ENCODE data around the gene ST13. TPM values are rescaled to one million over a fixed set of nuclear protein-coding genes. Genes with fewer than 3 reads are reported as not detected.
"Not testable (repeated sequence)": the region's sequence is repeated elsewhere in the genome, so short reads cannot be mapped to it uniquely, and the experiment has no call there.

ST13 gene
- total and polyA plus RNA-seq, 3 donors from 2014 or later: 139 to 345 (median 149) TPM

DNA sequence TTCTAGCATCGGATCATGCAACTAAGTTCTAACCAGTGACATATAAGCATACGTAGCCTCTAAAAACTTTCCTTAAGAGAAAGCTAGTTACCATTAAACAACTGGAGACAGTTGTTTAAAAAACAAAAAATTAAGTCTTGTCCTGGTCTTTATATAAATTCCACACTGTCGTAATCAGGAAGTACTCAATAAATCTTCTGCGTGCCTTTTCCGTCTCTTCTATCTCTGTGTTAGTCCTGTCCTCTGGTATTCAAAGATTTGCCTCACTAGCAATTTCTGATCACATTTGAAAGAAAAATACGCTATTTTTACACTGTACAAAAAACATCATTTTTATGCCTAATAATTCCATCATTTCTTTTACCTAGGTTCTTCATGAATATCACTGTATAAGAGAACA is 27.3 kb downstream of the ST13 start:
- 87 to 89% methylated on average over 6 of the region's 6 CpGs for WGBS, 2 donors
- Histone ChIP-seq H3K9me3 (no peaks in the 10 kb centered on the region), H3K27me3 (no peaks in the 10 kb centered on the region), H3K36me3 (ENCODE audit: low read depth, missing control alignments) (no peaks in the 10 kb centered on the region), H3K27ac (no peak overlapping the region), H3K4me3 (no peak overlapping the region), H3K4me1 (no peaks in the 10 kb centered on the region)
- TF ChIP-seq POLR2A (IDR thresholded peaks at IDR 0.05): no peak
- TF ChIP-seq, protein P1, sequence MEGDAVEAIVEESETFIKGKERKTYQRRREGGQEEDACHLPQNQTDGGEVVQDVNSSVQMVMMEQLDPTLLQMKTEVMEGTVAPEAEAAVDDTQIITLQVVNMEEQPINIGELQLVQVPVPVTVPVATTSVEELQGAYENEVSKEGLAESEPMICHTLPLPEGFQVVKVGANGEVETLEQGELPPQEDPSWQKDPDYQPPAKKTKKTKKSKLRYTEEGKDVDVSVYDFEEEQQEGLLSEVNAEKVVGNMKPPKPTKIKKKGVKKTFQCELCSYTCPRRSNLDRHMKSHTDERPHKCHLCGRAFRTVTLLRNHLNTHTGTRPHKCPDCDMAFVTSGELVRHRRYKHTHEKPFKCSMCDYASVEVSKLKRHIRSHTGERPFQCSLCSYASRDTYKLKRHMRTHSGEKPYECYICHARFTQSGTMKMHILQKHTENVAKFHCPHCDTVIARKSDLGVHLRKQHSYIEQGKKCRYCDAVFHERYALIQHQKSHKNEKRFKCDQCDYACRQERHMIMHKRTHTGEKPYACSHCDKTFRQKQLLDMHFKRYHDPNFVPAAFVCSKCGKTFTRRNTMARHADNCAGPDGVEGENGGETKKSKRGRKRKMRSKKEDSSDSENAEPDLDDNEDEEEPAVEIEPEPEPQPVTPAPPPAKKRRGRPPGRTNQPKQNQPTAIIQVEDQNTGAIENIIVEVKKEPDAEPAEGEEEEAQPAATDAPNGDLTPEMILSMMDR (IDR thresholded peaks at IDR 0.05): no peak
- intact Hi-C loops (cut with DNase I; ENCODE audit: low total_unique reads): no loop called here
- DNase-seq: no peak

DNA sequence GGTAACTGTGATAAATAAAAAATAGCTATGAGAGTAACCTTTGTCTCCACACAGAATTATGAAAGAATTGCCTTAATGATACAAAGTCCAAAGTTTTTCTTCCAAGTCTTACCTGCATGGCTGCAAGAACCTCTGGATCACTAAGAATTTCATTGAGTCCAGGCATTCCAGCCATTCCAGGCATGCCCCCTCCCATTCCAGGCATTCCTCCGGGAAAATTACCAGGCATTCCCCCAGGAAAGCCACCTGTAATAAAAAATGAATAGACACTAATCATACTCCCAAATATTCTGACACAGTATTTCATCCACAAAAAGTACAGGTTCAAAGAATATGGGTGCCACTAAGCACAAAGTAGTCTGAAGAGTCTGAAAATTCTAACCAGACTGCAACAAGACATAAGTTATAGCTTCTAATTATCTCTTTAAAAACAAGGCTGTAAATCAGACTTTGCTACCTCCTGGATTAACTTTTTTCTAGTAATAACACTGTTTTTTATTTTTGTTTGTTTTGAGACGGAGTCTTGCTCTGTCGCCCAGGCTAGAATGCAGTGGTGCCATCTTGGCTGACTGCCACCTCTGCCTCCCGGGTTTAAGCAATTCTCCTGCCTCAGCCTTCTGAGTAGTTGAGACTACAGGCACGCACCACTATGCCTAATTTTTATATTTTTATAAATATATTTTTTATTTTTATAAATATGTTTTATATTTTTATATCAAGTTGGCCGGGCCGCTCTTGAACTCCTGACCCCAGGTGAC is 29.3 kb downstream of the ST13 start:
- no peaks in the 10 kb centered on the region for H3K9me3 ChIP-seq
- no peak overlapping the region for H3K4me3 ChIP-seq
- no peak for DNase-seq
- H3K36me3 ChIP-seq (ENCODE audit: low read depth, missing control alignments): no peaks in the 10 kb centered on the region
- H3K4me1 ChIP-seq: peaks cover 5% of the 10 kb centered on the region
- no peaks in the 10 kb centered on the region for H3K27me3 ChIP-seq
- no peak overlapping the region for H3K27ac ChIP-seq
- TF ChIP-seq POLR2A (IDR thresholded peaks at IDR 0.05): no peak
- TF ChIP-seq, protein P1 (IDR thresholded peaks at IDR 0.05): no peak
- intact Hi-C loops (cut with DNase I; ENCODE audit: low total_unique reads): no loop called here
- 83 to 87% methylated on average over 7 of the region's 7 CpGs for WGBS, 2 donors

DNA sequence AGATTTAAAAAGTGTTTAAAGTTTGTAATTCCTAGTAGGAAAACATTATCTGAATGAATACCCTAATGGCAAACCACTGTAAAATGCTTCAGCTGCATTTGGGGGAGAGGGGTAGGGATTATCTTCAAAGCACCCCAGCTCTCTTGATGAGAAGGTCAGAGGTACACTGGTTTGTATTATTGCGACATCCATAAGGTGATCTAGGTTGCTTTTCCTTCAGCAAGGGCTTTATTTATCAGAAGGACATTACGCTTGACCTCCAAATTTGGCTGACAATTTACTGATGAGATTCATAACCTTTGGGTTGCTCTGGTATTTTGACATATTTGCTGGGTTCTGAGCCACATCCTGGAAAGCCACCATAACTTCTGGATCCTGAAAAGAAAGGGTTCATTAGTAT is 30.1 kb downstream of the ST13 start:
- intact Hi-C loops (cut with DNase I; ENCODE audit: low total_unique reads); H3K9me3 ChIP-seq; DNase-seq; H3K27ac ChIP-seq; H3K4me3 ChIP-seq; H3K36me3 ChIP-seq (ENCODE audit: low read depth, missing control alignments); H3K4me1 ChIP-seq; H3K27me3 ChIP-seq: not testable (repeated sequence)
- WGBS, 2 donors: 89 to 100% methylated on average over 1 to 2 of the region's 2 CpGs

DNA sequence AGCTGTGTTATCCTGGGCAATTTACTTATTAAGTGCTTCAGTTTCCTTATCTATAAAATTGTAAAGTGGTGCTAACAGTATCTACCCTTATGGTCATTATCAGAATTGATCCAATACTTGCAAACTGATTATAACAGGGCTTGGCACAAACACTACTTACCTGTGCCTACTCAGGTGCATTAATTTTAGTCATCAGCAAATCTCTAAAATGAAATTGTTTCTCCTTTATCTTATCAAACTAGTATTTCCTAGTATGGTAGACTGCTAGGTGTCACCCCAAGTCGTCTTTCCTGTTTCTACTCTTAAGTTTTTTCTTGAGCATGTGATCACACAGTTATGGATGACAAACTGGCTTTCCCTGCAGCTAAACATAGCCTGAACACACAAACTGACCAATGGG is 33.0 kb downstream of the ST13 start:
- Histone ChIP-seq H3K36me3 (ENCODE audit: low read depth, missing control alignments) (no peaks in the 10 kb centered on the region), H3K4me3 (no peak overlapping the region), H3K4me1 (peaks cover 12% of the 10 kb centered on the region), H3K9me3 (no peaks in the 10 kb centered on the region), H3K27ac (no peak overlapping the region), H3K27me3 (no peaks in the 10 kb centered on the region)
- no peak for DNase-seq
- no peak for TF ChIP-seq POLR2A (IDR thresholded peaks at IDR 0.05)
- TF ChIP-seq, protein P1 (IDR thresholded peaks at IDR 0.05): no peak
- WGBS, 2 donors: 68 to 81% methylated on average over 1 of the region's 1 CpG
- intact Hi-C loops (cut with DNase I; ENCODE audit: low total_unique reads): no loop called here

DNA sequence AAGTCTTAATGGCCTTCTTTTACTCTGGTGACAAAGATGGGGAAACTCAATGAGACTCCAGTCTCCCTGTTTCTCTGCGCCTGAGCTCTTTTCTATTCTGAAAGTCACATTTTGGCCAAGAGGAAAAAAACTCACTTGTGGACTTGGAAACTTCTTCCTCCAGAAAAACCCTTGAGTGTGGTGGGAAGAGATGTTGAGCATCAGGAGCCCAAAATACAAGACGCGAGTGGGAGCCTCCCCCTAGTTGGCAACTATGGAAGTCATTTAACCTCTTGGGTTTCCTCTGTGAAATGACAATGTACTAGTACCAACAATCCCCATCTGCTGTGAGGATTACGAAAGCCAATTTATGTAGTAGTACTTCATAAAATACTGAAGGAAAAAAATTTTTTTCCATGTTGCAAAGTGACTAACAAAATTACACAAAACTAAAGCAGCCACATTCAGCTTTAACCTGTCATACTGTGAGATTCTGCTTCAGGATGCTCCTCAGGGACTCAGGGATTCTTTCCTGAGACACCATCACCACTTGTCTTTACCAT is 36.8 kb downstream of the ST13 start:
- intact Hi-C loops (cut with DNase I; ENCODE audit: low total_unique reads): no loop called here
- no peak for TF ChIP-seq POLR2A (IDR thresholded peaks at IDR 0.05)
- TF ChIP-seq, protein P1 (IDR thresholded peaks at IDR 0.05): no peak
- DNase-seq: no peak

More for the DNA sequence above, 36.8 kb downstream of the ST13 start:
- H3K4me1 ChIP-seq: peaks cover 19% of the 10 kb centered on the region
- peak overlapping the region; percentile 99 to 100 for H3K4me3 ChIP-seq
- no peaks in the 10 kb centered on the region for H3K9me3 ChIP-seq
- 3 to 7% methylated on average over 4 of the region's 4 CpGs for WGBS, 2 donors
- peak overlapping the region; percentile 86 for H3K27ac ChIP-seq
- no peaks in the 10 kb centered on the region for H3K27me3 ChIP-seq
- H3K36me3 ChIP-seq (ENCODE audit: low read depth, missing control alignments): no peaks in the 10 kb centered on the region

All from testis (tissue), 3 donors.